Measurements from ENCODE around the gene RGL1. TPM values are rescaled to one million over a fixed set of nuclear protein-coding genes. Genes with fewer than 3 reads are reported as not detected.

Gene RGL1
- total RNA-seq, 1 donor from 2014 or later = 34.0 TPM

- Mint-ChIP-seq H3K27ac (peak overlapping the region; percentile 95), H3K4me1 (peaks cover 61% of the 10 kb centered on the region), H3K9me3 (peaks cover 6% of the 10 kb centered on the region), H3K36me3 (peaks cover 17% of the 10 kb centered on the region), H3K4me3 (peak overlapping the region; percentile 40), H3K27me3 (ENCODE audit: low read depth) (no peaks in the 10 kb centered on the region)
- no peak for DNase-seq (ENCODE audit: low spot score in 2 of 2, unreplicated experiment in 2 of 2)
- no peak for TF ChIP-seq CTCF (IDR thresholded peaks at IDR 0.05; ENCODE audit: unreplicated experiment)
Observed at GRCh38 chr1:183841950-183842794, 37.3 kb downstream of the RGL1 start.

DNA sequence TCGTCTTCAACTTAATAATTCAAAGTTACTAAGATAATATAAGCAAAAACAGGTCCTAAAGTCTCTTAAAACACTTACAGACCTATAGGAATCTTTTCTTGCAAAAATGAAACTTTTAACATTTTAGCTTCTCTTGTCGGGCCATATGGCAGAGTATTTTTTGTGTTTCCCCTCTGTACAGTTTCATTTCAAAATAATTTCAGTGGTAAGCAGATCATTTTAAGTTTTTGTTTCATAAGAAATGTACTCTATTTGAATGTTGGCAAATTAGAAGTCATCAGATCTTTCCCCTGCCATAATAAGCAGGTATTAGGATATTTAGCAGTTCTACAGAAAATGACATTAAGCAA, 37.9 kb downstream of the RGL1 start:
- Mint-ChIP-seq H3K4me1 (peaks cover 57% of the 10 kb centered on the region), H3K27me3 (ENCODE audit: low read depth) (no peaks in the 10 kb centered on the region), H3K36me3 (peaks cover 20% of the 10 kb centered on the region), H3K9me3 (peaks cover 6% of the 10 kb centered on the region), H3K4me3 (peak overlapping the region; percentile 40), H3K27ac (peak overlapping the region; percentile 95)
- DNase-seq (ENCODE audit: low spot score in 2 of 2, unreplicated experiment in 2 of 2) = no peak
- no peak for TF ChIP-seq CTCF (IDR thresholded peaks at IDR 0.05; ENCODE audit: unreplicated experiment)

- DNase-seq (ENCODE audit: low spot score in 2 of 2, unreplicated experiment in 2 of 2) = no peak
- H3K9me3 Mint-ChIP-seq = no peaks in the 10 kb centered on the region
- no peaks in the 10 kb centered on the region for H3K27me3 Mint-ChIP-seq (ENCODE audit: low read depth)
- H3K4me1 Mint-ChIP-seq = peaks cover 47% of the 10 kb centered on the region
- peak overlapping the region; percentile 83 for H3K27ac Mint-ChIP-seq
- peaks cover 11% of the 10 kb centered on the region for H3K36me3 Mint-ChIP-seq
- no peak overlapping the region for H3K4me3 Mint-ChIP-seq
- no peak for TF ChIP-seq CTCF (IDR thresholded peaks at IDR 0.05; ENCODE audit: unreplicated experiment)
Observed at GRCh38 chr1:183844806-183845205, 39.9 kb downstream of the RGL1 start.

DNA sequence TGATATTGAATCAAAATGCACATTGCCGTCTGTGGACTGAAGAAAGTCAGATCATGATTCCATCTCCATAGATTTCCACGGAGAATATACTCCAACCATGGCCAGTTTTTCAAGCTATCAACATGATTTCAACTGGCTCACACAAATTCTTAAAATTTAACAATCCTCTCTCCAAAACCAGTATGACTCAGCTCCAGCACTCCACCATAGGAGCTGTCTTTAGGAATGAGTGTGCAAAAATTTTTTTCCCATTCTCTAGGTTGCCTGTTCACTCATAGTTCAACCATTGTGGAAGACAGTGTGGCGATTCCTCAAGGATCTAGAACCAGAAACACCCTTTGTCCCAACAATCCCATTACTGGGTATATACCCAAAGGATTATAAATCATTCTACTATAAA, 40.8 kb downstream of the RGL1 start:
- DNase-seq (ENCODE audit: low spot score in 2 of 2, unreplicated experiment in 2 of 2) = no peak
- Mint-ChIP-seq H3K4me3 (no peak overlapping the region), H3K36me3 (peaks cover 12% of the 10 kb centered on the region), H3K27ac (no peak overlapping the region), H3K9me3 (no peaks in the 10 kb centered on the region), H3K4me1 (peaks cover 44% of the 10 kb centered on the region), H3K27me3 (ENCODE audit: low read depth) (no peaks in the 10 kb centered on the region)
- no peak for TF ChIP-seq CTCF (IDR thresholded peaks at IDR 0.05; ENCODE audit: unreplicated experiment)

DNA sequence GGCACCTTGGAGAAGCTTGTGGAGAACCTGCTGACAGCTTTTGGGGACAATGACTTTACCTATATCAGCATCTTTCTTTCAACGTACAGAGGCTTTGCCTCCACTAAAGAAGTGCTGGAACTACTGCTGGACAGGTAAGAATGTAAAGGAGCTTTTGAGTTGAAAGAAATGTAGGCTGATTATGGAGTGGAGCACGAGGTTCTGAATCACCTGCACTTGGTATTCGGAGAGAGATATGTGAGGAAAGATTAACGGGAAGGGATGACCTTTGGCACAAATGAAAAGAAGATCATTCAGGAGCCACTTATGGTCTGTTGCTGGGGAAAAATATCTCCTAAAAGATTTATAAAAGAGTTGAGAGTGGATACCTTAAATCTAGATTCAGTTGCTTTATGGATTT, 42.7 kb downstream of the RGL1 start:
- Mint-ChIP-seq H3K9me3 (no peaks in the 10 kb centered on the region), H3K27me3 (ENCODE audit: low read depth) (no peaks in the 10 kb centered on the region), H3K27ac (no peak overlapping the region), H3K36me3 (peaks cover 12% of the 10 kb centered on the region), H3K4me3 (no peak overlapping the region), H3K4me1 (peaks cover 36% of the 10 kb centered on the region)
- no peak for TF ChIP-seq CTCF (IDR thresholded peaks at IDR 0.05; ENCODE audit: unreplicated experiment)
- no peak for DNase-seq (ENCODE audit: low spot score in 2 of 2, unreplicated experiment in 2 of 2)
